ENCODE data around the gene ZNF850.
"Not testable (repeated sequence)": the region's sequence is repeated elsewhere in the genome, so short reads cannot be mapped to it uniquely, and the experiment has no call there.

Gene ZNF850

GRCh38 chr19:36796714-36796992 lies 24.0 kb upstream of the ZNF850 start:
- no peak for TF ChIP-seq CTCF (IDR thresholded peaks at IDR 0.05; ENCODE audit: low read depth, low read length)
- H3K4me3 ChIP-seq (ENCODE audit: low read depth, low read length), result peak overlapping the region; percentile 91
- in situ Hi-C loops (cut with HindIII; ENCODE audit: low sequenced_read_pairs), result no loop called here
- DNase-seq (ENCODE audit: low read depth, low spot score), result no peak

- peak overlapping the region; percentile 10 for H3K4me3 ChIP-seq (ENCODE audit: low read depth, low read length)
- in situ Hi-C loops (cut with HindIII; ENCODE audit: low sequenced_read_pairs), result not testable (repeated sequence)
- DNase-seq (ENCODE audit: low read depth, low spot score), result peak; percentile 11
These were observed 19.0 kb upstream of the ZNF850 start for GRCh38 chr19:36791420-36792141.

GRCh38 chr19:36775768-36776167 lies 3.2 kb upstream of the ZNF850 start:
- TF ChIP-seq CTCF (IDR thresholded peaks at IDR 0.05; ENCODE audit: low read depth, low read length), result no peak
- DNase-seq (ENCODE audit: low read depth, low spot score), result no peak
- H3K4me3 ChIP-seq (ENCODE audit: low read depth, low read length), result peak overlapping the region; percentile 6

GRCh38 chr19:36773223-36773579 lies 594 bp upstream of the ZNF850 start:
- H3K4me3 ChIP-seq (ENCODE audit: low read depth, low read length), result peak overlapping the region; percentile 89
- TF ChIP-seq CTCF (IDR thresholded peaks at IDR 0.05; ENCODE audit: low read depth, low read length), result no peak
- in situ Hi-C loops (cut with HindIII; ENCODE audit: low sequenced_read_pairs), result no loop called here
- DNase-seq (ENCODE audit: low read depth, low spot score), result no peak

More at GRCh38 chr19:36775768-36776167, 3.2 kb upstream of the ZNF850 start:
- in situ Hi-C loops (cut with HindIII; ENCODE audit: low sequenced_read_pairs), result no loop called here

- in situ Hi-C loops (cut with HindIII; ENCODE audit: low sequenced_read_pairs), result no loop called here
- DNase-seq (ENCODE audit: low read depth, low spot score), result peak; percentile 89
- peak overlapping the region; percentile 89 for H3K4me3 ChIP-seq (ENCODE audit: low read depth, low read length)
- no peak for TF ChIP-seq CTCF (IDR thresholded peaks at IDR 0.05; ENCODE audit: low read depth, low read length)
These were observed 1.1 kb downstream of the ZNF850 start for GRCh38 chr19:36771261-36772231.

GRCh38 chr19:36750066-36750691 lies 22.4 kb downstream of the ZNF850 start:
- no peak overlapping the region for H3K4me3 ChIP-seq (ENCODE audit: low read depth, low read length)
- no peak for DNase-seq (ENCODE audit: low read depth, low spot score)
- no peak for TF ChIP-seq CTCF (IDR thresholded peaks at IDR 0.05; ENCODE audit: low read depth, low read length)
- in situ Hi-C loops (cut with HindIII; ENCODE audit: low sequenced_read_pairs), result no loop called here

GRCh38 chr19:36749613-36750012 lies 23.0 kb downstream of the ZNF850 start:
- not testable (repeated sequence) for H3K4me3 ChIP-seq (ENCODE audit: low read depth, low read length)

More at GRCh38 chr19:36749613-36750012, 23.0 kb downstream of the ZNF850 start:
- in situ Hi-C loops (cut with HindIII; ENCODE audit: low sequenced_read_pairs); DNase-seq (ENCODE audit: low read depth, low spot score): not testable (repeated sequence)
